ENCODE measurements around the gene LGI1. TPM values are rescaled to one million over a fixed set of nuclear protein-coding genes. Genes with fewer than 3 reads are reported as not detected.

LGI1 gene
- total and polyA plus RNA-seq, 2 experiments from 2014 or later, result 0.56 to 2.6 TPM

DNA sequence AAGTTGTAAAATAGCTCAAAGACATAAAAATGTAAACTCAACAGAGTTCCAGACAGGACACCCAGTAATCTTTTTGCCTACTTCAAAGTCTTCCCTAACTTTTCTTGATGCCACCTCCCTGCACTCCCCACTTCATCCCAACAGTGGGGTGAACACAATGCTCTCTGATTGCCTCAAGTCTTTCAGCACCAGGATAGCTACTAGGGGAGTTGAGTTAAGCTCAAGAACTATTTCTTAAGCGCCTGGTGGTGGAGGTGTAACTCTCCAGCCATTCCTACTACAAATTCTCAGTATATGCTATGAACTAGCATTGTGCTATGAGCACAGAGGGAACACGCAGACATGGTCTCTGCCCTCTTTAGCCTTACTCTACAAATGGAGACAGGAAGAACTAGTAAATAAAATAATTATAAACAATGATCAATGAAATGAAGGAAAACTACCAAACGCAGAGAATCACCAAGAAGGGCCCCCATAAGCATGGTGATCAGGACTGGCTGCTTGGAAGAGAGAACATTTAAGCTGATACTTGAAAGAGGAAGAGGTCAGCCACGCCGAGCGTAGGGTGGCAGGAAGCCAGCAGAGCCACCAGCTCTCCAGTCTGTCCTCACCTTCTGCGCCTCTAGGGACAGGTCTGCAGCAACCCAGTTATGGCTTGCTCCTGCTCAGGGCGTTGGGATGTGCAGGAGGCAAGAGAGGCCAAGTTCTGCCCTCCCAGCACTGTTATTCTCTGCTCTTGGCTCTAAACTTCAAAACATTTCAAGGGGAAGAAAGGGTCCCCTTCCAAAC is 38.6 kb upstream of the LGI1 start:
- TF ChIP-seq EZH2 (IDR thresholded peaks at IDR 0.05; ENCODE audit: borderline replicate concordance) (no peak), EZH2phosphoT487 (IDR thresholded peaks at IDR 0.05; ENCODE audit: low read depth, severe bottlenecking, unreplicated experiment) (no peak)
- TF ChIP-seq, protein P1, sequence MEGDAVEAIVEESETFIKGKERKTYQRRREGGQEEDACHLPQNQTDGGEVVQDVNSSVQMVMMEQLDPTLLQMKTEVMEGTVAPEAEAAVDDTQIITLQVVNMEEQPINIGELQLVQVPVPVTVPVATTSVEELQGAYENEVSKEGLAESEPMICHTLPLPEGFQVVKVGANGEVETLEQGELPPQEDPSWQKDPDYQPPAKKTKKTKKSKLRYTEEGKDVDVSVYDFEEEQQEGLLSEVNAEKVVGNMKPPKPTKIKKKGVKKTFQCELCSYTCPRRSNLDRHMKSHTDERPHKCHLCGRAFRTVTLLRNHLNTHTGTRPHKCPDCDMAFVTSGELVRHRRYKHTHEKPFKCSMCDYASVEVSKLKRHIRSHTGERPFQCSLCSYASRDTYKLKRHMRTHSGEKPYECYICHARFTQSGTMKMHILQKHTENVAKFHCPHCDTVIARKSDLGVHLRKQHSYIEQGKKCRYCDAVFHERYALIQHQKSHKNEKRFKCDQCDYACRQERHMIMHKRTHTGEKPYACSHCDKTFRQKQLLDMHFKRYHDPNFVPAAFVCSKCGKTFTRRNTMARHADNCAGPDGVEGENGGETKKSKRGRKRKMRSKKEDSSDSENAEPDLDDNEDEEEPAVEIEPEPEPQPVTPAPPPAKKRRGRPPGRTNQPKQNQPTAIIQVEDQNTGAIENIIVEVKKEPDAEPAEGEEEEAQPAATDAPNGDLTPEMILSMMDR (IDR thresholded peaks at IDR 0.05; ENCODE audit: poor library complexity), result no peak
- no peaks in the 10 kb centered on the region for H3K9me3 ChIP-seq (ENCODE audit: low read depth)
- H4K20me1 ChIP-seq (ENCODE audit: insufficient read depth, poor library complexity, severe bottlenecking), result no peaks in the 10 kb centered on the region
- no peaks in the 10 kb centered on the region for H3K36me3 ChIP-seq (replicated peaks; ENCODE audit: insufficient read depth, low read depth)
- no peak for DNase-seq (ENCODE audit: low spot score)
- H3K4me2 ChIP-seq, result no peak overlapping the region
- H3K4me3 ChIP-seq, result no peak overlapping the region
- H3K27me3 ChIP-seq, result no peaks in the 10 kb centered on the region
- 72% methylated on average over 8 of the region's 8 CpGs for WGBS (ENCODE audit: low lambda C conversion rate, missing lambda C conversion rate)
- H3K27ac ChIP-seq, result no peak overlapping the region
- H3K79me2 ChIP-seq, result no peaks in the 10 kb centered on the region
- no peaks in the 10 kb centered on the region for H3K9me2 ChIP-seq (replicated peaks; ENCODE audit: insufficient read depth)
- no peaks in the 10 kb centered on the region for H3K4me1 ChIP-seq (ENCODE audit: insufficient read depth)
- H2AFZ ChIP-seq, result no peak overlapping the region

DNA sequence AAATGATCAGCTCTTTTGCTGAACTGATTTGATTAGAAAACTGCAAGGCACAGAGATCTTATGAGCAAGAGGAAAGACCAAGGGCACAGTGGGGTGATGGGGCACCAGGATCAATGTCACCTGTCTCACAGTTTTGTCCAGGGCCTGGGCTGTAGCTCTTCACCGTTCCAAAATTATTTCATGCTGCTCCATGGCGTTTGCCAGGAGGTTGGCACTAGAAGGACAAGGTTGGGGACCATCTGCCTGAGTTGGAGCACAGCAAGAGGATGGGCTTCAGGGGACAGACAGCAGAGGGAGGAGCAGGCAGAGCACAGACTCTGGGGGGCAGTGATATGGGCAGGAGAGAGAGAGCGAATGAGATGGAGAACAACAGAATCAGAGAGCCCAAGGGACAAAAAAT is 37.8 kb upstream of the LGI1 start:
- 67% methylated on average over 3 of the region's 3 CpGs for WGBS (ENCODE audit: low lambda C conversion rate, missing lambda C conversion rate)
- Histone ChIP-seq H3K4me2 (no peak overlapping the region), H3K36me3 (replicated peaks; ENCODE audit: insufficient read depth, low read depth) (no peaks in the 10 kb centered on the region), H3K9me3 (ENCODE audit: low read depth) (no peaks in the 10 kb centered on the region), H3K9me2 (replicated peaks; ENCODE audit: insufficient read depth) (no peaks in the 10 kb centered on the region), H3K79me2 (no peaks in the 10 kb centered on the region), H3K27ac (no peak overlapping the region), H3K4me3 (no peak overlapping the region), H3K4me1 (ENCODE audit: insufficient read depth) (no peaks in the 10 kb centered on the region), H4K20me1 (ENCODE audit: insufficient read depth, poor library complexity, severe bottlenecking) (no peaks in the 10 kb centered on the region), H3K27me3 (no peaks in the 10 kb centered on the region), H2AFZ (no peak overlapping the region)
- DNase-seq (ENCODE audit: low spot score), result no peak
- no peak for TF ChIP-seq EZH2 (IDR thresholded peaks at IDR 0.05; ENCODE audit: borderline replicate concordance)
- no peak for TF ChIP-seq EZH2phosphoT487 (IDR thresholded peaks at IDR 0.05; ENCODE audit: low read depth, severe bottlenecking, unreplicated experiment)
- TF ChIP-seq, protein P1 (IDR thresholded peaks at IDR 0.05; ENCODE audit: poor library complexity), result no peak

DNA sequence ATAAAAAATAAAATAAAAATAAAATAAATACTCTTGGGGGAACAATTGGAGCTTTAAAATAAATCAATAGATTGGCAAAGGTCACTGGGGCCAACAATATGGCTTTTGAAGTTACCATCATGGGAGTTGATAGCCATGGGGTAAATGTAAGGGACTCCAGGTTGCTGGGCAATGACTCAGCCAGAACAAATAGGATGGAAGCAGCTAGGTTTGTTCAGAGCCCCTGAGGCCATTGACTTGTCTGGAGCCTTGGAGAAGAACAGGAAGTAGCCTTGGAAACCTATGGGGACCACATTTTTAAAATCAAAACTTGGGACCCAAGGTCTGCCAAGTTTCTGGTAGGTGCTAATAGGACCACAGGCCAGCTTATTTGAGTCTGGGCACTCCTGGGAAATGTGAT is 35.2 kb upstream of the LGI1 start:
- TF ChIP-seq EZH2 (IDR thresholded peaks at IDR 0.05; ENCODE audit: borderline replicate concordance) (no peak), EZH2phosphoT487 (IDR thresholded peaks at IDR 0.05; ENCODE audit: low read depth, severe bottlenecking, unreplicated experiment) (no peak)
- TF ChIP-seq, protein P1 (IDR thresholded peaks at IDR 0.05; ENCODE audit: poor library complexity), result no peak
- H4K20me1 ChIP-seq (ENCODE audit: insufficient read depth, poor library complexity, severe bottlenecking), result no peaks in the 10 kb centered on the region
- H3K79me2 ChIP-seq, result no peaks in the 10 kb centered on the region
- no peaks in the 10 kb centered on the region for H3K4me1 ChIP-seq (ENCODE audit: insufficient read depth)
- H3K36me3 ChIP-seq (replicated peaks; ENCODE audit: insufficient read depth, low read depth), result no peaks in the 10 kb centered on the region
- DNase-seq (ENCODE audit: low spot score), result no peak
- peaks cover 9% of the 10 kb centered on the region for H3K27me3 ChIP-seq
- H3K4me3 ChIP-seq, result no peak overlapping the region
- H3K4me2 ChIP-seq, result no peak overlapping the region
- no peaks in the 10 kb centered on the region for H3K9me2 ChIP-seq (replicated peaks; ENCODE audit: insufficient read depth)
- no peak overlapping the region for H3K27ac ChIP-seq
- H3K9me3 ChIP-seq (ENCODE audit: low read depth), result no peaks in the 10 kb centered on the region
- no peak overlapping the region for H2AFZ ChIP-seq
